Thyroid gland (tissue), 4 donors: ENCODE results near the gene DAAM2. TPM values are rescaled to one million over a fixed set of nuclear protein-coding genes. Genes with fewer than 3 reads are reported as not detected.

Experiments used
- DNase-seq, 2 donors: peaks; one replicate each; pipeline ENCODE4 v3.0.0-alpha.2; 2019
- H3K27ac ChIP-seq, 3 donors: fragments of 200-600 bp; sonication (generic); 1 replicate in 2 of 3; 2 replicates in 1 of 3; pipeline ENCODE4 v1.5.1; 2016 to 2019; ENCODE audit warnings: mild to moderate bottlenecking in 1 of 3, moderate library complexity in 1 of 3
- H3K27me3 ChIP-seq: fragments of 200-600 bp; sonication (generic); one replicate; pipeline ENCODE4 v1.5.1; 2019
- H3K36me3 ChIP-seq, 2 donors: fragments of 200-600 bp; sonication (generic); one replicate each; pipeline ENCODE4 v1.5.1; 2016 to 2019
- H3K4me1 ChIP-seq, 2 donors: fragments of 200-600 bp; sonication (generic); one replicate each; pipeline ENCODE4 v1.5.1; 2017 to 2019
- H3K4me3 ChIP-seq, 3 donors: fragments of 200-600 bp; sonication (generic); replicated peaks in 1 of 3; 1 replicate in 2 of 3; 2 replicates in 1 of 3; pipeline ENCODE4 v1.5.1; 2016; ENCODE audit warnings: mild to moderate bottlenecking in 1 of 3
- H3K9me3 ChIP-seq: fragments of 200-600 bp; sonication (generic); one replicate; pipeline ENCODE4 v1.5.1; 2017
- POLR2A ChIP-seq, 2 donors: fragments of 450-650 bp; IDR thresholded peaks; one replicate each; pipeline ENCODE4 v1.6.1; 2017; ENCODE audit warnings: antibody characterized with exemption in 2 of 2, mild to moderate bottlenecking in 2 of 2, moderate library complexity in 1 of 2
- WGBS, 2 donors: methylation state at CpG; one replicate each; pipeline ENCODE4 v1.1.5; 2017; 5-methylcytosine and 5-hydroxymethylcytosine counted together
- intact Hi-C: fragments of 100-400 bp; cut with DNase I; formaldehyde crosslinking; loops from one replicate; pipeline ENCODE4 v1.15.1; 2023
- total RNA-seq, 4 donors: library from RNA; depleted of rRNA; stranded (reverse); fragments of >200 nt; gene quantifications; one replicate each; pipeline ENCODE4 v1.2.3, GENCODE V29; 2016
- TF ChIP-seq, protein P1 (sequence below), 6 experiments: fragments of 200-600 bp in 3 of 6; fragments of 450-650 bp in 3 of 6; sonication (generic) in 3 of 6; IDR thresholded peaks; one replicate each; pipeline ENCODE4 v1.5.1; 2016 to 2019; ENCODE audit warnings: antibody characterized with exemption in 6 of 6, mild to moderate bottlenecking in 2 of 6, inconsistent platforms in 1 of 6, moderate library complexity in 1 of 6

DAAM2 gene
- total RNA-seq, 4 donors from 2014 or later, result 17.8 to 37.0 (median 23.8) TPM

DNA sequence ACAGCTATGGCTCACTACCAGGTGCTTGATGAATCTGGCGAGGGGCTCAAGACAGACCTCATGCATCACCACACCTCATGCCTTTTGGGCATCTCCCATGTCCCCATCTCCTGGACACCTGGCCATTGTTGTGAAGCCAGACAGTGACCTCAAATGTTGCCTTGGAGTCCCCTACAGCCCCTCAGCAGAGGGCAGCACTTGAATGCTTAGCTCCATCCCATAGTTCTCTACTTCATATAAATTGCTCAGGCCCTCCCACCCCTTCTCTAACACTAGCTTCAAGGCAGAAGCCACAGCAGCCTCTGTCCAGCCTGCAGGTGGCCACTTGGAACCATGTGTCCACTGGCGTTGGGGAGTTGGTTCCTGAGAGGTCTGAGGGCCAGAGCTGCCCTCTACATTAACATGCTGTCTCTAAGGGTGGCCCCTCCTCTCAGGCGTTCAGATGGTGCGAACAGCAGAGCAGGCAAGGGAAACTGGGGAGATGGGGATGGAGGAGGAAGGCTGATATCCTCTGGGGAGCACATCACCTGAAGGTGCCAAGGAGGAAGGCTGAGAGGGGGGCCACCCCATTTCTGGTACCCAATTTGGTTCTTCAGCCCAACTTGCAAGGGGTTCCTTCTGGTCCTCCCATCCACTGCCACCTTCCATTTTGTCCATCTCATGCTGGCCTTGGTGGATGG, 110.8 kb downstream of the DAAM2 start:
- Histone ChIP-seq H3K36me3 (peaks cover 7 to 8% of the 10 kb centered on the region in 2 donors), H3K4me3 (no peak overlapping the region), H3K4me1 (no peaks in the 10 kb centered on the region), H3K9me3 (no peaks in the 10 kb centered on the region), H3K27me3 (no peaks in the 10 kb centered on the region), H3K27ac (no peak overlapping the region)
- intact Hi-C loops, result no loop called here
- no peak for TF ChIP-seq POLR2A (IDR thresholded peaks at IDR 0.05)
- TF ChIP-seq, protein P1, sequence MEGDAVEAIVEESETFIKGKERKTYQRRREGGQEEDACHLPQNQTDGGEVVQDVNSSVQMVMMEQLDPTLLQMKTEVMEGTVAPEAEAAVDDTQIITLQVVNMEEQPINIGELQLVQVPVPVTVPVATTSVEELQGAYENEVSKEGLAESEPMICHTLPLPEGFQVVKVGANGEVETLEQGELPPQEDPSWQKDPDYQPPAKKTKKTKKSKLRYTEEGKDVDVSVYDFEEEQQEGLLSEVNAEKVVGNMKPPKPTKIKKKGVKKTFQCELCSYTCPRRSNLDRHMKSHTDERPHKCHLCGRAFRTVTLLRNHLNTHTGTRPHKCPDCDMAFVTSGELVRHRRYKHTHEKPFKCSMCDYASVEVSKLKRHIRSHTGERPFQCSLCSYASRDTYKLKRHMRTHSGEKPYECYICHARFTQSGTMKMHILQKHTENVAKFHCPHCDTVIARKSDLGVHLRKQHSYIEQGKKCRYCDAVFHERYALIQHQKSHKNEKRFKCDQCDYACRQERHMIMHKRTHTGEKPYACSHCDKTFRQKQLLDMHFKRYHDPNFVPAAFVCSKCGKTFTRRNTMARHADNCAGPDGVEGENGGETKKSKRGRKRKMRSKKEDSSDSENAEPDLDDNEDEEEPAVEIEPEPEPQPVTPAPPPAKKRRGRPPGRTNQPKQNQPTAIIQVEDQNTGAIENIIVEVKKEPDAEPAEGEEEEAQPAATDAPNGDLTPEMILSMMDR (IDR thresholded peaks at IDR 0.05), result no peak
- 90 to 95% methylated on average over 4 of the region's 4 CpGs for whole genome bisulfite sequencing, 2 donors
- DNase-seq, result no peak

DNA sequence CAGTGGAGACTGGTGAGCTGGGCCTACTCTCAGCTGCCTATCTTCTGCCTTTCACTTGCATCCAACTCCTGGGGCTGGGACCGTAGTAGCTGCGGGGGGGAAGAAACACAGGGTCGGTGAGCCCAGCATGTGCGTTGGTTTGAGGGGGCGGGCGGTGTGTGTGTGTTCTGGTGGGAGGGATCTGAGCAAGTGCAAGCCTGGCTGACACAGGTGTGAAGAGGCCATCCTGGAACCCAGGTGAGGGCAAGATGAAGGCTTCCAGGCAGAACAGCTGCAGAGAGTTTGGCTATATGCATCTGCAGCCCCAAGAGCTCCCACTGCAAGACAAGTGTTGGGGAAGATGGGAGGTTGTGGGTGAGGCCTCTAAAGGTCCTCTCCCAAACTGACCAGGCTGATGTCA, 111.5 kb downstream of the DAAM2 start:
- WGBS, 2 donors, result 97 to 100% methylated on average over 6 of the region's 6 CpGs
- peaks cover 7 to 8% of the 10 kb centered on the region in 2 donors for H3K36me3 ChIP-seq

DNA sequence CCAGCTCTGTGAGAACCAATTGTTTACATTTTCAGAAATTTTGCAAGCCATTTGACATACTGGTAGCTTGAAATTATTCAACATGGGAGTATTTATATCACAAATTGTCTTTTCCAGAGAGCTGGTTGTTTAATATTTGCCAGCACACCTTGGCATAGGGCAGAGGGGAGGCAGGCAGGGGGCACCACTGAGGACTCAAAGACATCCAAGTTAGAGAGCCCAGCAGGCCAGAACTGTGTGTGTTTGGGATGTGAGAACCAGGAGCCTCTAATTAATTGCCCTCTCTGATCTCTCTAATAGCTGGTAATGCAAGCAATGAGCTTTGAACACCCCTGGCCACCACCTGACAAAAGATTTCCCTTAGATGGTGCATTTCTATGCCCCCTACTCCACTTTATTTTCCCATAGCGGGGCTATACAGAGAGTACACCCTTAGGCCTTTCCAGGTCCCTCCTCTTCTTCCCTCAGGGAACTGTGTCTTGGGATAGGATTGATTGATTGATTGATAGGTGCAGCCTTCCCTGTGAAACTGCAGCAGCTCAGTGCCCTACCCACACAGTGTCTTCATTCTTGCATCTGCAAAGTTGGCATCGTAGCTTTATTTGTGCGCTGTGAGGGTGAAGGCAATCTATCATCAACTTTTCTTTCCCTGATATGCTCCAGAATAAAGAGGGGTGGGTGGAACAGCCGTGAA, 112.9 kb downstream of the DAAM2 start:
- intact Hi-C loops, result no loop called here
- H3K27me3 ChIP-seq, result no peaks in the 10 kb centered on the region
- H3K9me3 ChIP-seq, result no peaks in the 10 kb centered on the region
- no peak for TF ChIP-seq POLR2A (IDR thresholded peaks at IDR 0.05)
- TF ChIP-seq, protein P1 (IDR thresholded peaks at IDR 0.05), result no peak
- H3K4me3 ChIP-seq, result no peak overlapping the region
- no peak overlapping the region for H3K27ac ChIP-seq
- H3K36me3 ChIP-seq, result peaks cover 6 to 7% of the 10 kb centered on the region in 2 donors
- H3K4me1 ChIP-seq, result no peaks in the 10 kb centered on the region
- DNase-seq, result no peak
- WGBS, 2 donors, result 89% methylated on average over 4 of the region's 4 CpGs

More for the DNA sequence above, 111.5 kb downstream of the DAAM2 start:
- Histone ChIP-seq H3K9me3 (no peaks in the 10 kb centered on the region), H3K4me3 (no peak overlapping the region), H3K27ac (no peak overlapping the region), H3K4me1 (no peaks in the 10 kb centered on the region), H3K27me3 (no peaks in the 10 kb centered on the region)
- intact Hi-C loops, result no loop called here
- no peak for TF ChIP-seq POLR2A (IDR thresholded peaks at IDR 0.05)
- TF ChIP-seq, protein P1 (IDR thresholded peaks at IDR 0.05), result no peak
- no peak for DNase-seq

DNA sequence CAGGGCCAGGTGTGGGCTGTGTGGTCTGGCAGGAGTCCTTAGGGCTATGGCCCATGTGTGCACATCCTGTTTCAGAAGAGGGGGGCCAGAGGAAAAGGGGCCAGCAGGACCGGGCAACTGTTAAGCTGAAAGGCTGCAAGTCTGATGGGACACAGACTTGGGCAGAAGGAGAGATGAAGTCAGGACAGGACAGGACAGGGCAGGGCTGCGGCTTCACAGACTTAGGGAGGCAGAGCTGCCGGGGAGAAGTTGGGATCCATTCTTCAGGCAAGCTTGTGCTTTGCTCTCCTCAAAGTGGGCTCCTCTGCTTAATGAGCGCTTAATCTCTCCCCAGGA, 113.4 kb downstream of the DAAM2 start:
- WGBS, 2 donors, result 88 to 93% methylated on average over 4 of the region's 4 CpGs
- Histone ChIP-seq H3K4me3 (no peak overlapping the region), H3K36me3 (peaks cover 6 to 7% of the 10 kb centered on the region in 2 donors), H3K9me3 (no peaks in the 10 kb centered on the region), H3K27ac (no peak overlapping the region), H3K27me3 (no peaks in the 10 kb centered on the region), H3K4me1 (peaks cover 0 to 2% of the 10 kb centered on the region in 2 donors)
- intact Hi-C loops, result no loop called here
- TF ChIP-seq, protein P1 (IDR thresholded peaks at IDR 0.05), result no peak
- no peak for TF ChIP-seq POLR2A (IDR thresholded peaks at IDR 0.05)
- no peak for DNase-seq

DNA sequence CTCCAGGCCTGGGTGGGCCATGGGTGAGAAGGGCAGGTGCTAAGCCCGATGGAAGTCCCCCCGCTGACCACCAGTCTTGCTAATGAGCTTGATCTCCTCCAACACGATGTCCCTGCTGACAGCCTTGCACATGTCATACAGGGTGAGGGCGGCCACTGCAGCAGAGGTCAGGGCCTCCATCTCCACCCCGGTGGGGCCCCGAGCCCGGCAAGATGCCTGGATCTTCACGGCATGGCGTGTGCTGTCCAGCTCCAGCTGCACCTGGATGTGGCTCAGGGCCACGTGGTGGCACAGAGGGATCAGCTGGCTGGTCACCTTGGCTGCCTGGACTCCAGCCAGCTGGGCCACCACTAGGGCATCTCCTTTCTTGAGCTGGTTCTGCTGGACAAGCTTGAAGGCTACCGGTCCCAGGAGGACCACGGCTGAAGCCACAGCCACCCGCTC, 114.2 kb downstream of the DAAM2 start:
- H3K27ac ChIP-seq, result no peak overlapping the region
- TF ChIP-seq, protein P1 (IDR thresholded peaks at IDR 0.05), result no peak
- no peak for TF ChIP-seq POLR2A (IDR thresholded peaks at IDR 0.05)

More for the DNA sequence above, 114.2 kb downstream of the DAAM2 start:
- no peaks in the 10 kb centered on the region for H3K9me3 ChIP-seq
- H3K4me3 ChIP-seq, result no peak overlapping the region
- H3K36me3 ChIP-seq, result peaks cover 6 to 7% of the 10 kb centered on the region in 2 donors
- no peaks in the 10 kb centered on the region for H3K27me3 ChIP-seq
- intact Hi-C loops, result no loop called here
- peaks cover 2 to 9% of the 10 kb centered on the region in 2 donors for H3K4me1 ChIP-seq
- WGBS, 2 donors, result 84 to 98% methylated on average over 6 to 10 of the region's 13 CpGs
- DNase-seq, result no peak
